Astrocyte of the spinal cord (primary cell): Measurements from ENCODE around the gene TMEM245.

Source experiments
- DNase-seq: peaks from one replicate; pipeline ENCODE4 v3.0.0; 2011; ENCODE audit warnings: low read depth, low spot score
- H3K4me3 ChIP-seq: 2 replicates; pipeline ENCODE4 v1.5.1; 2011; ENCODE audit warnings: low read depth, mild to moderate bottlenecking, low read length, moderate library complexity
- CTCF ChIP-seq: IDR thresholded peaks from 2 replicates; pipeline ENCODE4 v1.5.1; 2012; ENCODE audit warnings: low read depth, mild to moderate bottlenecking, low read length, inconsistent platforms
- in situ Hi-C: cut with HindIII; loops from 2 replicates; pipeline ENCODE4 v1.10.0; 2017; ENCODE audit warnings: low sequenced_read_pairs

TMEM245 gene

GRCh38 chr9:109117856-109118807, 1.6 kb downstream of the TMEM245 start:
- H3K4me3 ChIP-seq = peak overlapping the region; percentile 81
- no peak for TF ChIP-seq CTCF
- in situ Hi-C loops = no loop called here
- DNase-seq = peak; percentile 79

GRCh38 chr9:109115931-109116526, 3.7 kb downstream of the TMEM245 start:
- no peak for TF ChIP-seq CTCF
- no peak overlapping the region for H3K4me3 ChIP-seq
- in situ Hi-C loops = no loop called here
- peak; percentile 71 for DNase-seq

GRCh38 chr9:109114670-109115069, 5.1 kb downstream of the TMEM245 start:
- in situ Hi-C loops = no loop called here
- no peak for TF ChIP-seq CTCF
- DNase-seq = peak; percentile 29
- H3K4me3 ChIP-seq = no peak overlapping the region

GRCh38 chr9:109113892-109114609, 5.7 kb downstream of the TMEM245 start:
- no peak for TF ChIP-seq CTCF
- in situ Hi-C loops = no loop called here
- no peak overlapping the region for H3K4me3 ChIP-seq
- DNase-seq = no peak

GRCh38 chr9:109113254-109113653, 6.5 kb downstream of the TMEM245 start:
- TF ChIP-seq CTCF = no peak
- no peak overlapping the region for H3K4me3 ChIP-seq
- no peak for DNase-seq
- in situ Hi-C loops = no loop called here

GRCh38 chr9:109110329-109111021, 9.3 kb downstream of the TMEM245 start:
- H3K4me3 ChIP-seq = no peak overlapping the region
- in situ Hi-C loops = no loop called here
- no peak for TF ChIP-seq CTCF
- DNase-seq = peak; percentile 90
